Kidney capillary endothelial cell (primary cell): Measurements from ENCODE around the gene RNF220.

Source experiments
- DNase-seq: peaks from one replicate; pipeline ENCODE4 v3.0.0-alpha.2; 2018; ENCODE audit warnings: low spot score

The RNF220 gene

GRCh38 chr1:44523593-44524591 is 118.8 kb downstream of the RNF220 start:
- DNase-seq = no peak

- no peak for DNase-seq
Measured at GRCh38 chr1:44524655-44525500, 119.8 kb downstream of the RNF220 start.

- DNase-seq = no peak
Measured at GRCh38 chr1:44526295-44527073, 121.4 kb downstream of the RNF220 start.

- peak; percentile 68 for DNase-seq
Measured at GRCh38 chr1:44531785-44532566, 126.9 kb downstream of the RNF220 start.

- DNase-seq = no peak
Measured at GRCh38 chr1:44532567-44532944, 127.5 kb downstream of the RNF220 start.

GRCh38 chr1:44534771-44535170 is 129.7 kb downstream of the RNF220 start:
- DNase-seq = no peak

- DNase-seq = no peak
Measured at GRCh38 chr1:44536357-44537209, 131.5 kb downstream of the RNF220 start.

- no peak for DNase-seq
Measured at GRCh38 chr1:44537538-44537937, 132.5 kb downstream of the RNF220 start.

GRCh38 chr1:44537956-44538355 is 132.9 kb downstream of the RNF220 start:
- no peak for DNase-seq

- no peak for DNase-seq
Measured at GRCh38 chr1:44539991-44540730, 135.1 kb downstream of the RNF220 start.

- DNase-seq = no peak
Measured at GRCh38 chr1:44542420-44543063, 137.5 kb downstream of the RNF220 start.

GRCh38 chr1:44543064-44543744 is 138.1 kb downstream of the RNF220 start:
- no peak for DNase-seq

- DNase-seq = no peak
Measured at GRCh38 chr1:44543786-44544185, 138.7 kb downstream of the RNF220 start.

- no peak for DNase-seq
Measured at GRCh38 chr1:44544960-44545359, 139.9 kb downstream of the RNF220 start.

GRCh38 chr1:44545961-44546360 is 140.9 kb downstream of the RNF220 start:
- DNase-seq = no peak

GRCh38 chr1:44546403-44547053 is 141.5 kb downstream of the RNF220 start:
- DNase-seq = no peak

- no peak for DNase-seq
Measured at GRCh38 chr1:44547361-44547760, 142.3 kb downstream of the RNF220 start.

- no peak for DNase-seq
Measured at GRCh38 chr1:44547837-44548236, 142.8 kb downstream of the RNF220 start.
